Vagina (tissue), 2 donors: Measurements from ENCODE around the gene JADE3. TPM values are rescaled to one million over a fixed set of nuclear protein-coding genes. Genes with fewer than 3 reads are reported as not detected.
"Not testable (repeated sequence)": the region's sequence is repeated elsewhere in the genome, so short reads cannot be mapped to it uniquely, and the experiment has no call there.

Experiments
- DNase-seq, 2 donors: peaks; one replicate each; pipeline ENCODE4 v3.0.0-alpha.2; 2017; ENCODE audit errors: extremely low spot score in 2 of 2
- H3K27ac ChIP-seq: fragments of 200-600 bp; sonication (generic); one replicate; pipeline ENCODE4 v1.5.1; 2019
- H3K27me3 ChIP-seq: fragments of 200-600 bp; sonication (generic); one replicate; pipeline ENCODE4 v1.5.1; 2019
- H3K36me3 ChIP-seq, 2 donors: fragments of 200-600 bp; sonication (generic); one replicate each; pipeline ENCODE4 v1.5.1; 2017 to 2019
- H3K4me1 ChIP-seq: fragments of 200-600 bp; sonication (generic); one replicate; pipeline ENCODE4 v1.5.1; 2019
- H3K4me3 ChIP-seq, 2 donors: fragments of 200-600 bp; sonication (generic); 1 replicate in 1 of 2; 2 replicates in 1 of 2; pipeline ENCODE4 v1.5.1; 2016 to 2019
- H3K9me3 ChIP-seq: fragments of 200-600 bp; sonication (generic); one replicate; pipeline ENCODE4 v1.5.1; 2019
- POLR2A ChIP-seq, 2 donors: fragments of 450-650 bp; IDR thresholded peaks; one replicate each; pipeline ENCODE4 v1.6.1; 2017; ENCODE audit warnings: antibody characterized with exemption in 2 of 2, mild to moderate bottlenecking in 2 of 2, moderate library complexity in 2 of 2
- POLR2AphosphoS5 ChIP-seq, 2 donors: sonication (generic); formaldehyde crosslinking; IDR thresholded peaks; one replicate each; pipeline ENCODE4 v1.9.0; 2017; ENCODE audit warnings: antibody characterized with exemption in 2 of 2, mild to moderate bottlenecking in 2 of 2, low read depth in 1 of 2; ENCODE audit not compliant: insufficient read depth in 1 of 2
- intact Hi-C: fragments of 100-400 bp; cut with DNase I; formaldehyde crosslinking; loops from one replicate; pipeline ENCODE4 v1.15.1; 2023
- total RNA-seq: library from RNA; depleted of rRNA; stranded (reverse); fragments of >200 nt; gene quantifications from one replicate; pipeline ENCODE4 v1.2.3, GENCODE V29; 2016
- TF ChIP-seq, protein P1 (sequence below), 3 experiments: fragments of 450-650 bp in 2 of 3; fragments of 200-600 bp in 1 of 3; sonication (generic) in 1 of 3; IDR thresholded peaks; one replicate each; pipeline ENCODE4 v1.5.1; 2017 to 2019; ENCODE audit warnings: antibody characterized with exemption in 3 of 3, mild to moderate bottlenecking in 2 of 3, moderate library complexity in 2 of 3

JADE3 gene
- total RNA-seq, 1 donor from 2014 or later = 5.2 TPM

DNA sequence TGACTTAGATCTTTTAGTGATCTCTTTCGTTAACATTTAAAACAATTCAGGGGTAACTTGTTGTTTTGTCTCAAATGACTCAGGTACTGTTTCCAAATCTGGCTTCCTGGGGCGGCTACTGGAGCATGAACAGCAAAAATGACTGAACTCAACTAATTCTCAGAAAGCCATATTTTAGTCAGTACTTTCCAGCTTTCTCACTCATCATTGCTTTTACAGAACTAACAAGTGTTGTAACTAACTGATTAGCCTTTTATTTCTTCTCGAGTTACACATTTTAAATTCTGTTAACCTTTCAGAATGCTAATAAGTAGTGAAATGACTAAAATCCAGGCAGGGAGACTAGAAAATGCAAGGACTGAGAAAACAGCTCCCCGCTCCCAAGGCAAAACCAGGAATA is 55.3 kb downstream of the JADE3 start:
- Histone ChIP-seq H3K27ac (no peak overlapping the region), H3K36me3 (no peaks in the 10 kb centered on the region), H3K4me3 (no peak overlapping the region), H3K27me3 (no peaks in the 10 kb centered on the region), H3K9me3 (no peaks in the 10 kb centered on the region), H3K4me1 (peaks cover 7% of the 10 kb centered on the region)
- TF ChIP-seq, protein P1, sequence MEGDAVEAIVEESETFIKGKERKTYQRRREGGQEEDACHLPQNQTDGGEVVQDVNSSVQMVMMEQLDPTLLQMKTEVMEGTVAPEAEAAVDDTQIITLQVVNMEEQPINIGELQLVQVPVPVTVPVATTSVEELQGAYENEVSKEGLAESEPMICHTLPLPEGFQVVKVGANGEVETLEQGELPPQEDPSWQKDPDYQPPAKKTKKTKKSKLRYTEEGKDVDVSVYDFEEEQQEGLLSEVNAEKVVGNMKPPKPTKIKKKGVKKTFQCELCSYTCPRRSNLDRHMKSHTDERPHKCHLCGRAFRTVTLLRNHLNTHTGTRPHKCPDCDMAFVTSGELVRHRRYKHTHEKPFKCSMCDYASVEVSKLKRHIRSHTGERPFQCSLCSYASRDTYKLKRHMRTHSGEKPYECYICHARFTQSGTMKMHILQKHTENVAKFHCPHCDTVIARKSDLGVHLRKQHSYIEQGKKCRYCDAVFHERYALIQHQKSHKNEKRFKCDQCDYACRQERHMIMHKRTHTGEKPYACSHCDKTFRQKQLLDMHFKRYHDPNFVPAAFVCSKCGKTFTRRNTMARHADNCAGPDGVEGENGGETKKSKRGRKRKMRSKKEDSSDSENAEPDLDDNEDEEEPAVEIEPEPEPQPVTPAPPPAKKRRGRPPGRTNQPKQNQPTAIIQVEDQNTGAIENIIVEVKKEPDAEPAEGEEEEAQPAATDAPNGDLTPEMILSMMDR (IDR thresholded peaks at IDR 0.05) = no peak
- TF ChIP-seq POLR2AphosphoS5 (IDR thresholded peaks at IDR 0.05; ENCODE audit: insufficient read depth in 1 of 2, low read depth in 1 of 2) (no peak), POLR2A (IDR thresholded peaks at IDR 0.05) (no peak)
- DNase-seq = no peak
- intact Hi-C loops = no loop called here

DNA sequence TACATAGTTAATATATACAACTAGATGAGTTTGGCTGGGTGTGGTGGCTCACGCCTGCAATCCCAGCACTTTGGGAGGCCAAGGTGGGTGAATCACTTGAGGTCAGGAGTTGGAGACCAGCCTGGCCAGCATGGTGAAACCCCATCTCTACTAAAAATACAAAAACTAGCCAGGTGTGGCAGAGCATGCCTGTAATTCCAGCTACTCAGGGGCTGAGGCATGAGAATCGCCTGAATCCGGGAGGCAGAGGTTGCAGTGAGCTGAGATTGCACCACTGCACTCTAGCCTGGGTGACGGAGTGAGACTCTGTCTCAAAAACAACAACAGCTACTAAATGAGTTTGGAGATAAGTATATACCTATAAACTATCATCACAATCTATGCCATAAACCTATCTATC is 64.8 kb downstream of the JADE3 start:
- DNase-seq, H3K4me3 ChIP-seq, H3K27ac ChIP-seq, H3K9me3 ChIP-seq, intact Hi-C loops, H3K4me1 ChIP-seq, H3K27me3 ChIP-seq, H3K36me3 ChIP-seq: not testable (repeated sequence)

DNA sequence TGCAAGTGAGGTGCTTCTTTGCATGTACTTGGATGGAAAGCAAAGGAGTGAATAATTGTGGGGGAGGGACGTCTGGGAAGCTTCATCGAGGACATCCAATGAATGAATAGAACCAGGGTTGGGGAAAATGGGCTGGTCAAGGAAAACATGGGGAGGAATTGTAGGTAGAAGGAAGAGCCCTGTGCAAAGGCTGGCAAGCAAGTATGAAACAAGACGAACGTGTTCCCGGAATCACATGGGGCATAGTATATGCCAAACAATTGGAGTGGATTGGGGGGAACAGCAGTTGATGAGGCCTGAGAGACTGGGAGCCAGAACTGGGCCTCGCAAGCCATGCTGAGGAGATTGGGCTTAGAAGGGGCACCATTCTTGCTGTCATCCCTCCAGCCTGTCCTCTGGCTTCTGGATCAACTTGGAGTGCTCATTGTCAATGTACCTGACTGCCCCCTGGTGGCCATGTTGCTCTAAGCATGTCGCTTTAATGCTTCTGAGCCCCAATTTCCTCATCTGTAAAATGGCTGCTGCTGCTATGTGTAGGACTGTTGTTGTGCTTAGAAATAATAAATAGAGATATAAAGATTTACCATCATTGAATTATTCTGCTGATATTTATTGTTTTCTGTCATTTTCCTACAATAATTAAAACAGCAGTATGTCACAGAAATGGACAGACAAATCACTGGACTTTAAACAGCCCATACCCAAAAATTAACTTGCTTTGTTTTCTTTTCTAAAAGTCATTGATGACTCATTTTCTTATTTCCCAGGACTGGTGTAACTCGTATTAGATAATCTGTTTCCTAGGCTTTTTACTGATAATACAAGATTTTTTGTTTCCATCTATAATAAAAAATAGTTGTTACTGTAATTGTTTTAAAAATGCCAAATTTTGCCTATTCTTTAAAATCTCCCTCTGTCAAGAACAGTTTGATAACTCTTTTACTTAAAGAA is 66.4 kb downstream of the JADE3 start:
- TF ChIP-seq, protein P1 (IDR thresholded peaks at IDR 0.05) = peak; percentile 29 to 39 (median 32)
- TF ChIP-seq POLR2AphosphoS5 (IDR thresholded peaks at IDR 0.05; ENCODE audit: insufficient read depth in 1 of 2, low read depth in 1 of 2) (no peak), POLR2A (IDR thresholded peaks at IDR 0.05) (no peak)
- H3K27ac ChIP-seq = no peak overlapping the region
- H3K9me3 ChIP-seq = no peaks in the 10 kb centered on the region
- H3K27me3 ChIP-seq = no peaks in the 10 kb centered on the region
- no peaks in the 10 kb centered on the region for H3K36me3 ChIP-seq
- no peak overlapping the region for H3K4me3 ChIP-seq
- H3K4me1 ChIP-seq = no peaks in the 10 kb centered on the region
- DNase-seq = no peak
- intact Hi-C loops = no loop called here

DNA sequence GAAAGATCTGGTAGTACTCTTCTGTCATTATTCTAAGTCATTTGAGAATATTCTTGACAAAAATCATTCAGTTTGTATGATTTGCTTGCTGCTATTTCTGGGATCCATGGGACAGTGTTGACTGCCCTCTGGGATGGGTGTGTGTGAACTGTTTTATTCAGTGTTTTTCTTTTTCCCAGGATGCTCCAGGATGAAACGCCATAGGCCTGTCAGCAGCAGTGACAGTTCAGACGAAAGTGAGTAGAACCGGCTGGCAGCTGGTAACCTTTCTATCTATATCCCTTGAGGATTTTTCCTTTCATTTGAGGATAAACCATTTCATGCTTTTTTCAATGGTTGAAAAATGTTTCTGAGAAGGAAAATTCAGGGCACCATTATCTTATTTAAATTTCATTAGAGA is 72.5 kb downstream of the JADE3 start:
- no peaks in the 10 kb centered on the region for H3K4me1 ChIP-seq
- DNase-seq = no peak
- no peaks in the 10 kb centered on the region for H3K27me3 ChIP-seq
- no peak overlapping the region for H3K27ac ChIP-seq
- H3K36me3 ChIP-seq = no peaks in the 10 kb centered on the region
- H3K9me3 ChIP-seq = no peaks in the 10 kb centered on the region
- TF ChIP-seq, protein P1 (IDR thresholded peaks at IDR 0.05) = no peak
- TF ChIP-seq POLR2AphosphoS5 (IDR thresholded peaks at IDR 0.05; ENCODE audit: insufficient read depth in 1 of 2, low read depth in 1 of 2) (no peak), POLR2A (IDR thresholded peaks at IDR 0.05) (no peak)
- no peak overlapping the region for H3K4me3 ChIP-seq
- intact Hi-C loops = no loop called here

DNA sequence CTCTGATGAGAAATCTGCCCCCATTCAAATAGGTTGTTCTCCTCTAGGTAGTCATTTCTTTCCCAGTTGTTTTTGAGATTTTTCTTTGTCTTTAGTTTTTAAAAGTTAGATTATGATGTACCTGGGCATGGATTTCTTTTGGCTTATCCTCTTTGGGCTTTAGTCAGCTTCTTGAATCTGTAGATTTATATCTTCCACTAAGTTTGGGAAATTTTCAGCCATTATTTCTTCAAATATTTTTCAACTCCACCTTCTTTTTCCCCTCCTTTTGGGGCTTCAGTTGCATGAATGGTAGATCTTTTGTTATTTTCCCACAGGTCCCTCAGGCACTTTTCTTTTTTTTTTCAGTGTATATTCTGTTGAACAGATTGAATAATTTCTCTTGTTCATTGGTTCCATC is 77.3 kb downstream of the JADE3 start:
- intact Hi-C loops = no loop called here

More for the DNA sequence above, 77.3 kb downstream of the JADE3 start:
- Histone ChIP-seq H3K9me3 (no peaks in the 10 kb centered on the region), H3K4me1 (no peaks in the 10 kb centered on the region), H3K4me3 (no peak overlapping the region), H3K27me3 (no peaks in the 10 kb centered on the region), H3K36me3 (no peaks in the 10 kb centered on the region), H3K27ac (no peak overlapping the region)
- no peak for DNase-seq
- TF ChIP-seq, protein P1 (IDR thresholded peaks at IDR 0.05) = no peak
- no peak for TF ChIP-seq POLR2A (IDR thresholded peaks at IDR 0.05)
- TF ChIP-seq POLR2AphosphoS5 (IDR thresholded peaks at IDR 0.05; ENCODE audit: insufficient read depth in 1 of 2, low read depth in 1 of 2) = no peak
